Naive thymus-derived CD4-positive, alpha-beta T cell (primary cell): ENCODE results near the gene DLL3. TPM values are rescaled to one million over a fixed set of nuclear protein-coding genes. Genes with fewer than 3 reads are reported as not detected.

Source experiments
- ATAC-seq: fragments of 150-1000 bp; cut with Tn5 transposase; 2 replicates; pipeline ENCODE4 v1.10.0; 2021; ENCODE audit warnings: mild to moderate bottlenecking, moderate library complexity
- CTCF ChIA-PET: fragments of 350-600 bp; sonication (Branson Sonifier 250); formaldehyde crosslinking; loops from one replicate; lab custom pipeline; 2021; ENCODE audit warnings: antibody characterized with exemption; lab: Charles Lee
- POLR2A ChIA-PET: fragments of 350-600 bp; sonication (Branson Sonifier 250); formaldehyde crosslinking; loops from one replicate; lab custom pipeline; 2021; ENCODE audit warnings: antibody characterized with exemption, inconsistent platforms; lab: Charles Lee
- DNase-seq, 9 donors: peaks; one replicate each; pipeline versions ENCODE4 v3.0.0 to v3.0.0-alpha.2; 2020 to 2022; ENCODE audit warnings: mixed read lengths in 1 of 9
- H3K27ac ChIP-seq: one replicate; pipeline ENCODE4 v1.7.0; 2013; ENCODE audit warnings: mild to moderate bottlenecking, low read depth, low read length, moderate library complexity
- H3K27me3 ChIP-seq, 2 donors: one replicate each; pipeline ENCODE4 v1.7.0; 2013; ENCODE audit warnings: low read length in 2 of 2, mild to moderate bottlenecking in 2 of 2, moderate library complexity in 2 of 2; ENCODE audit not compliant: control insufficient read depth in 2 of 2, insufficient read depth in 2 of 2
- H3K36me3 ChIP-seq, 3 experiments: 1 replicate in 2 of 3; 2 replicates in 1 of 3; pipeline ENCODE4 v1.7.0; 2013; ENCODE audit warnings: low read length in 3 of 3, mild to moderate bottlenecking in 3 of 3, moderate library complexity in 1 of 3; ENCODE audit not compliant: insufficient read depth in 3 of 3, control insufficient read depth in 2 of 3
- H3K4me1 ChIP-seq, 2 donors: one replicate each; pipeline ENCODE4 v1.7.0; 2013; ENCODE audit warnings: low read length in 2 of 2, mild to moderate bottlenecking in 2 of 2, moderate library complexity in 1 of 2; ENCODE audit not compliant: control insufficient read depth in 2 of 2, insufficient read depth in 2 of 2
- H3K4me3 ChIP-seq: 2 replicates; pipeline ENCODE4 v1.7.0; 2013; ENCODE audit warnings: mild to moderate bottlenecking, low read length
- H3K9me3 ChIP-seq, 3 experiments: 1 replicate in 2 of 3; 2 replicates in 1 of 3; pipeline ENCODE4 v1.7.0; 2013; ENCODE audit warnings: low read length in 3 of 3; ENCODE audit not compliant: control insufficient read depth in 2 of 3
- H3K27ac Mint-ChIP-seq, 9 donors: one replicate each; pipeline ENCODE4 v1.8.0; 2020 to 2022; ENCODE audit warnings: mixed read lengths in 9 of 9, mild to moderate bottlenecking in 8 of 9, moderate library complexity in 5 of 9, inconsistent platforms in 2 of 9
- H3K27me3 Mint-ChIP-seq, 5 donors: one replicate each; pipeline ENCODE4 v1.8.0; 2021 to 2022; ENCODE audit warnings: mixed read lengths in 5 of 5, mild to moderate bottlenecking in 1 of 5
- H3K36me3 Mint-ChIP-seq, 5 donors: one replicate each; pipeline ENCODE4 v1.8.0; 2020 to 2022; ENCODE audit warnings: mixed read lengths in 5 of 5, mild to moderate bottlenecking in 3 of 5, inconsistent platforms in 1 of 5
- H3K4me1 Mint-ChIP-seq, 7 donors: one replicate each; pipeline ENCODE4 v1.8.0; 2020 to 2022; ENCODE audit warnings: mixed read lengths in 7 of 7, mild to moderate bottlenecking in 3 of 7, inconsistent platforms in 1 of 7
- H3K4me3 Mint-ChIP-seq, 10 donors: one replicate each; pipeline ENCODE4 v1.8.0; 2020 to 2022; ENCODE audit warnings: mild to moderate bottlenecking in 10 of 10, mixed read lengths in 10 of 10, moderate library complexity in 6 of 10, inconsistent platforms in 2 of 10
- H3K9me3 Mint-ChIP-seq, 11 donors: one replicate each; pipeline ENCODE4 v1.8.0; 2020 to 2022; ENCODE audit warnings: mixed read lengths in 11 of 11, mild to moderate bottlenecking in 4 of 11, inconsistent platforms in 1 of 11, moderate library complexity in 1 of 11
- intact Hi-C, 2 donors: fragments of 100-400 bp; cut with micrococcal nuclease; formaldehyde crosslinking; loops; one replicate each; pipeline ENCODE4 v1.15.1; 2023
- polyA plus RNA-seq, 2 donors: library from polyadenylated mRNA; unstranded; fragments of 300-500 nt; fragmentation: Illumina TruSeq; gene quantifications; one replicate each; pipeline ENCODE4 v1.2.3, GENCODE V29; 2021
- total RNA-seq, 6 experiments: library from RNA in 5 of 6; stranded (reverse) in 5 of 6; gene quantifications; 1 replicate in 5 of 6; 2 replicates in 1 of 6; pipeline ENCODE4 v1.2.3 and lab custom pipeline; 2021 to 2026

Gene DLL3
- total and polyA plus RNA-seq, 7 experiments from 2014 or later = 0.08 to 0.22 (median 0.13) TPM; not detected in 3

GRCh38 chr19:39507715-39508364 is 9.1 kb downstream of the DLL3 start:
- ATAC-seq (no peak), DNase-seq (no peak)
- Histone ChIP-seq H3K27me3 (peaks cover 0 to 7% of the 10 kb centered on the region in 2 donors), H3K9me3 (no peaks in the 10 kb centered on the region), H3K4me3 (peak overlapping the region; percentile 52), H3K27ac (no peak overlapping the region), H3K4me1 (peaks cover 4% of the 10 kb centered on the region in 2 donors), H3K36me3 (no peaks in the 10 kb centered on the region)
- H3K27me3 Mint-ChIP-seq = peaks cover 33 to 58% (median 50%) of the 10 kb centered on the region in 5 donors
- H3K4me3 Mint-ChIP-seq = peak overlapping the region; percentile 70 to 83 (median 78)
- intact Hi-C loops = no loop called here
- POLR2A ChIA-PET = interaction anchor here (1.1 kb wide), 1 partner anchor 29 kb away, joined by 3 read pairs; no protein-coding TSS in a partner anchor
- peaks cover 14 to 28% (median 21%) of the 10 kb centered on the region in 7 donors for H3K4me1 Mint-ChIP-seq
- H3K36me3 Mint-ChIP-seq = no peaks in the 10 kb centered on the region
- H3K9me3 Mint-ChIP-seq = peaks cover 0 to 6% (median 0%) of the 10 kb centered on the region in 11 donors
- H3K27ac Mint-ChIP-seq = peak overlapping the region in 1 of 9 donors; percentile 13
- CTCF ChIA-PET = interaction anchor here (1.1 kb wide), 1 partner anchor 58 kb away, joined by 3 read pairs; no protein-coding TSS in a partner anchor

DNA sequence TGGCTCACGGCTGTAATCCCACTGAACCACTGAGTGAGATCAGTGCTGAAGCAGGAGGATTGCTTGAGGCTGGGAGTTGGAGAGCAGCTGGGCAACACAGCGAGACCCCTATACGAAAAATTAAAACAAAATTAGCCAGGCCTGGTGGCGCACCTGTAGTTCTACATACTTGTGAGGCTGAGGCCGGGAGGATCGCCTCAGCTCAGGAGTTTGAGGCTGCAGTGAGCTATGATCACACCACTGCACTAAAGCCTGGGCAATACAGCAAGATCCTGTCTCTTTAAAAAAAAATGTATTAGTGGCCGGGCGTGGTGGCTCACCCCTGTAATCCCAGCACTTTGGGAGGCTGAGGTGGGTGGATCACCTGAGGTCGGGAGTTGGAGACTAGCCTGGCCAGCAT is 9.9 kb downstream of the DLL3 start:
- Histone ChIP-seq H3K4me1 (peaks cover 4% of the 10 kb centered on the region in 2 donors), H3K27me3 (peaks cover 0 to 8% of the 10 kb centered on the region in 2 donors), H3K36me3 (no peaks in the 10 kb centered on the region), H3K27ac (no peak overlapping the region), H3K4me3 (no peak overlapping the region), H3K9me3 (no peaks in the 10 kb centered on the region)
- ChIA-PET CTCF (no interaction called here), POLR2A (no interaction called here)
- no peak for ATAC-seq
- intact Hi-C loops = no loop called here
- H3K27me3 Mint-ChIP-seq = peaks cover 38 to 61% (median 50%) of the 10 kb centered on the region in 5 donors
- no peak for DNase-seq
- H3K4me3 Mint-ChIP-seq = peak overlapping the region in 3 of 10 donors; percentile 80 to 81 (median 80)
- peaks cover 12 to 25% (median 16%) of the 10 kb centered on the region in 7 donors for H3K4me1 Mint-ChIP-seq
- H3K36me3 Mint-ChIP-seq = no peaks in the 10 kb centered on the region
- H3K9me3 Mint-ChIP-seq = peaks cover 0 to 5% (median 0%) of the 10 kb centered on the region in 11 donors
- H3K27ac Mint-ChIP-seq = no peak overlapping the region

GRCh38 chr19:39509233-39509632 is 10.5 kb downstream of the DLL3 start:
- no peak for ATAC-seq
- Mint-ChIP-seq H3K4me3 (no peak overlapping the region), H3K4me1 (peaks cover 8 to 21% (median 16%) of the 10 kb centered on the region in 7 donors), H3K27ac (no peak overlapping the region), H3K36me3 (no peaks in the 10 kb centered on the region), H3K9me3 (peaks cover 0 to 5% (median 0%) of the 10 kb centered on the region in 11 donors), H3K27me3 (peaks cover 43 to 61% (median 46%) of the 10 kb centered on the region in 5 donors)
- ChIA-PET POLR2A (no interaction called here), CTCF (no interaction called here)
- DNase-seq = no peak
- no peaks in the 10 kb centered on the region for H3K36me3 ChIP-seq
- no peaks in the 10 kb centered on the region for H3K9me3 ChIP-seq
- H3K4me1 ChIP-seq = peaks cover 4% of the 10 kb centered on the region in 2 donors
- intact Hi-C loops = no loop called here
- H3K27ac ChIP-seq = no peak overlapping the region
- H3K4me3 ChIP-seq = no peak overlapping the region
- H3K27me3 ChIP-seq = peaks cover 0 to 13% of the 10 kb centered on the region in 2 donors

- Mint-ChIP-seq H3K27me3 (peaks cover 37 to 68% (median 44%) of the 10 kb centered on the region in 5 donors), H3K4me3 (no peak overlapping the region), H3K9me3 (peaks cover 0 to 3% (median 0%) of the 10 kb centered on the region in 11 donors), H3K27ac (no peak overlapping the region), H3K4me1 (peaks cover 10 to 17% (median 16%) of the 10 kb centered on the region in 7 donors), H3K36me3 (peaks cover 0 to 4% (median 0%) of the 10 kb centered on the region in 5 donors)
- H3K27ac ChIP-seq = no peak overlapping the region
- H3K27me3 ChIP-seq = peaks cover 3 to 18% of the 10 kb centered on the region in 2 donors
- no peak for DNase-seq
- ChIA-PET POLR2A (interaction anchor here (0.6 to 1.5 kb wide), 2 partner anchors 10 to 73 kb away, joined by 3 to 4 read pairs; no protein-coding TSS in a partner anchor), CTCF (interaction anchor here (0.6 to 0.7 kb wide), 2 partner anchors 27 to 38 kb away, joined by 4 to 5 read pairs; no protein-coding TSS in a partner anchor)
- H3K4me3 ChIP-seq = no peak overlapping the region
- no peaks in the 10 kb centered on the region for H3K36me3 ChIP-seq
- intact Hi-C loops = no loop called here
- no peak for ATAC-seq
- H3K4me1 ChIP-seq = peaks cover 0 to 11% of the 10 kb centered on the region in 2 donors
- H3K9me3 ChIP-seq = no peaks in the 10 kb centered on the region
Observed at GRCh38 chr19:39512988-39513387, 14.2 kb downstream of the DLL3 start.

DNA sequence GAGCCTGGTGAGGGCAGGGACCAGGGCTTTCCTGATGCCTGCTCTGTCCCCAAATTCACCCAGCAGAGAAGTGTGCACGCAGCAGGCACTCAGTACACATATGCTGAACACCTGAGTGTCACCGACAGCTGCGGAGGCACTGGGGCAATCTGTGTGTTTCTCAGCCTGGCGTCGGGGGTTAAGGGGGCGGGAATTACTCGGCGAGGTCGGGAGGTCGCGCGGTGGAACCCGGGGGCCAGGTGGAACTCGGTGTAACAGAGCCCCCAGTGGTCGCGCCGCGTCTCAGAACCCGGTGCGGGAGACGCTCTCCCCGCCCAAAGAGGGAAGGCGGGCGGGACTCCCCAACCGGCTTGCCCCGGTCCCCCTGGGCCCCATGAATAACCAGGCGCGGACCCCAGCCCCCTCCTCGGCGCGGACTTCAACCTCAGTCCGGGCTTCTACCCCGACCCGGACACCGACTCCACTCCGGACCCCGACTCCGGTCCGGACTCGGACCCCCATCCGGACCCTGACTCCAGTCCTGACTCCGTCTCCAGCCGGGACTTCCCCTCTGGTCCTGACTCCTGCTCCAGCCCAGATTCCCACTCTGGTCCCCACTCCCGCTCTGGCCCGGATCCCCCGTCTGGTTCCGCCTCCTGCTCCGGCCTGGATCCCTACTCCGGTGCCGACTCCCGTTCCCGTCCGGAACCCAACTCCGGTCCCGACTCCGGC is 16.2 kb downstream of the DLL3 start, which contains the start of gene SELENOV:
TSS of gene SELENOV (plus strand) at position 300 of the 711 bp plus-strand sequence. CDS start at position 374, 74 bp downstream.
- peaks cover 0 to 11% of the 10 kb centered on the region in 2 donors for H3K4me1 ChIP-seq
- Mint-ChIP-seq H3K27ac (peak within 1 kb of the TSS in 1 of 9 donors; percentile 70), H3K27me3 (peaks cover 30 to 63% (median 36%) of the 10 kb centered on the region in 5 donors), H3K4me3 (peak within 1 kb of the TSS; percentile 65 to 87 (median 81)), H3K4me1 (peaks cover 8 to 16% (median 14%) of the 10 kb centered on the region in 7 donors), H3K9me3 (peaks cover 0 to 3% (median 0%) of the 10 kb centered on the region in 11 donors), H3K36me3 (peaks cover 0 to 4% (median 0%) of the 10 kb centered on the region in 5 donors)
- POLR2A ChIA-PET = interaction anchor here (0.6 kb wide), 1 partner anchor 393 kb away, joined by 3 read pairs; no protein-coding TSS in a partner anchor
- ATAC-seq (peak; percentile 47), DNase-seq (peak in 3 of 9 donors; percentile 20 to 23 (median 22))
- intact Hi-C loops = no loop called here
- H3K4me3 ChIP-seq = peak within 1 kb of the TSS; percentile 50
- CTCF ChIA-PET = interaction anchor here (0.7 to 1.5 kb wide), 2 partner anchors 12 to 29 kb away, joined by 3 read pairs; no protein-coding TSS in a partner anchor
- no peaks in the 10 kb centered on the region for H3K9me3 ChIP-seq
- no peaks in the 10 kb centered on the region for H3K36me3 ChIP-seq
- H3K27ac ChIP-seq = no peak within 1 kb of the TSS
- H3K27me3 ChIP-seq = peaks cover 3 to 18% of the 10 kb centered on the region in 2 donors

DNA sequence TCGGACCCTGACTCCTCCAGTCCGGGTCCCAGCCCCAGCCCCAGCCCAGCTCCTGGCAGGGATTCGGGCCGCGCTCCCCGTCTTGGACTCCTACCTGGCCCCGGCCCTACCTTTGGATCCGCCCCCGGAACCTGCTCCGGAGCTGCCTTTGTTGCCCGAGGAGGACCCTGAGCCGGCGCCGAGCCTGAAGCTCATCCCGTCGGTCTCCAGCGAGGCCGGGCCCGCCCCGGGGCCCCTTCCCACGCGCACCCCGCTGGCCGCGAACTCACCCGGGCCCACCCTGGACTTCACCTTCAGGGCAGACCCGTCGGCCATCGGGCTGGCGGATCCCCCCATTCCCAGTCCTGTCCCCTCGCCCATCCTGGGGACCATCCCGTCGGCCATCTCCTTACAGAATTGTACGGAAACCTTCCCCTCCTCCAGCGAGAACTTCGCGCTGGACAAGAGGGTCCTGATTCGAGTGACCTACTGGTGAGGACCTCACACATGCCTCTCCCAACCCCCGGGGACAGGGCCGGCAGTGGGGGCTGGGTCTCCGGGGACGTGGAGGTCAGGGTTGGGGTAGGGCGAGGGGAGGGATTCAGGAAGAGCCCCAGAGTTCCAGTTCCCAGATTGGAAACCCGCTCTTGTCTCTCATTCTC is 16.9 kb downstream of the DLL3 start:
- ChIA-PET CTCF (interaction anchor here (0.6 to 1.5 kb wide), 2 partner anchors 12 to 409 kb away, joined by 3 read pairs; no protein-coding TSS in a partner anchor), POLR2A (no interaction called here)
- Mint-ChIP-seq H3K27me3 (peaks cover 30 to 63% (median 36%) of the 10 kb centered on the region in 5 donors), H3K4me3 (peak overlapping the region; percentile 20 to 87 (median 80)), H3K9me3 (peaks cover 0 to 3% (median 0%) of the 10 kb centered on the region in 11 donors), H3K27ac (peak overlapping the region in 1 of 9 donors; percentile 22), H3K4me1 (peaks cover 8 to 16% (median 14%) of the 10 kb centered on the region in 7 donors), H3K36me3 (peaks cover 0 to 4% (median 0%) of the 10 kb centered on the region in 5 donors)
- Histone ChIP-seq H3K27me3 (peaks cover 3 to 18% of the 10 kb centered on the region in 2 donors), H3K27ac (no peak overlapping the region), H3K36me3 (no peaks in the 10 kb centered on the region), H3K4me1 (peaks cover 0 to 11% of the 10 kb centered on the region in 2 donors), H3K4me3 (peak overlapping the region; percentile 50), H3K9me3 (no peaks in the 10 kb centered on the region)
- DNase-seq (peak in 3 of 9 donors; percentile 16 to 37 (median 23)), ATAC-seq (peak; percentile 32)
- intact Hi-C loops = no loop called here
